Measurements from ENCODE around the gene ITGB4.
A peak's percentile ranks its signal among the peaks of the same experiment; 100 is the strongest.

Gene ITGB4

DNA sequence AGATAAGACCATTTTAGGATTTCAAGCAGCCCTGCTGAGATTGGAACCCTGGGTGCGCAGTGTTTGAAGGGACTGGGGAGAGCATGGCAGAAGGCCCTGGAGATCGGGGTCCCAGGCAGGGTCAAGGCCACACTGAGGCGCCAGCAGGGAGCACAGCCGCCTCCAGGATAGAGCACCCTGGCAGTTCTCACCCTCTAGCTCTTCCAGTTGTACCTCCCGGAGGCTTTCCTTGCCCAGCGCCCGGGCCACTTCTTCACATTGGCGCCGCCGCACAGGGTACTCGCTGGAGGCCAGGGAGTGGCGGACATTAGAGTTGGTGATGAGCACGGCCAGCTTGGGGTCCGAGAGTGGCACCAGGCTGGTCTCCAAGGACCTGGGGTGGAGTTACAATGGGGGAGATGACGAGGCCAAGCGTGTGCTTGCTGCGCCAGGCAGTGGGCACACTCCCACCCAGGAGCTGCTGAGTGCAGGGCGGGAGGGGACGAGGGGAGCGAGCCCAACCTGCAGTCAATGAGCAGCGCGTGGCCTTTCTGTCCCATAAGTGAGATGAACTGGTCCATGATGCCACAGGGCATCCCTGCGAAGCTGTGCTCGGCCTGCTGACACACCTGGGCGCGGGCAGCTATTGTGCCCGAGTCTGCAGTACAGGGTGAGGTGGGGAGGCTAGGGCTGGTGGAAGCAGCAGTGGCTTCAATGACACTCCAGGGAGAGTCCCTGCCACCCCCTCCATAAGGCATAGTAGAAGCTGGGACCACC is 41.4 kb downstream of the ITGB4 start:
- no peak overlapping the region for H3K4me3 ChIP-seq (ENCODE audit: low read length)
- TF ChIP-seq, protein P1, sequence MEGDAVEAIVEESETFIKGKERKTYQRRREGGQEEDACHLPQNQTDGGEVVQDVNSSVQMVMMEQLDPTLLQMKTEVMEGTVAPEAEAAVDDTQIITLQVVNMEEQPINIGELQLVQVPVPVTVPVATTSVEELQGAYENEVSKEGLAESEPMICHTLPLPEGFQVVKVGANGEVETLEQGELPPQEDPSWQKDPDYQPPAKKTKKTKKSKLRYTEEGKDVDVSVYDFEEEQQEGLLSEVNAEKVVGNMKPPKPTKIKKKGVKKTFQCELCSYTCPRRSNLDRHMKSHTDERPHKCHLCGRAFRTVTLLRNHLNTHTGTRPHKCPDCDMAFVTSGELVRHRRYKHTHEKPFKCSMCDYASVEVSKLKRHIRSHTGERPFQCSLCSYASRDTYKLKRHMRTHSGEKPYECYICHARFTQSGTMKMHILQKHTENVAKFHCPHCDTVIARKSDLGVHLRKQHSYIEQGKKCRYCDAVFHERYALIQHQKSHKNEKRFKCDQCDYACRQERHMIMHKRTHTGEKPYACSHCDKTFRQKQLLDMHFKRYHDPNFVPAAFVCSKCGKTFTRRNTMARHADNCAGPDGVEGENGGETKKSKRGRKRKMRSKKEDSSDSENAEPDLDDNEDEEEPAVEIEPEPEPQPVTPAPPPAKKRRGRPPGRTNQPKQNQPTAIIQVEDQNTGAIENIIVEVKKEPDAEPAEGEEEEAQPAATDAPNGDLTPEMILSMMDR (IDR thresholded peaks at IDR 0.05; ENCODE audit: insufficient read depth, low read depth, low read length, missing control alignments) = no peak
- peak; percentile 52 for DNase-seq (ENCODE audit: low read depth)

DNA sequence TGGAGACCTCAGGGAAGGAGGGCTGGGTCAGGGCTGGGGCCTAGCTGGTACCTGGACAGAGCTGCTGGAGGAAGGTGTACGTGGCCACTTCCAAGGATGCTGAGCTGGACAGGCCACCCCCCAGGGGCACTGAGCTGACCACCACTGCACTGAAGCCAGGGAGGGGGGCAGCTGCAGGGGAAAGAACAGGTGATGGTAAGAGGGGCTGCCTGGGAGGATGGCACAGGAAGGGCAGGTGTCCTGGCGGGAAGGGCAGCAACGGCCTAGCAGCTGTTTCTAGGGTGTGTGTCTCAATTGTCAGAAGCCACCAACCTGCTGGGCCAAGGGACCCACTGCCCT is 42.0 kb downstream of the ITGB4 start:
- H3K4me3 ChIP-seq (ENCODE audit: low read length) = no peak overlapping the region
- TF ChIP-seq, protein P1 (IDR thresholded peaks at IDR 0.05; ENCODE audit: insufficient read depth, low read depth, low read length, missing control alignments) = no peak
- no peak for DNase-seq (ENCODE audit: low read depth)

DNA sequence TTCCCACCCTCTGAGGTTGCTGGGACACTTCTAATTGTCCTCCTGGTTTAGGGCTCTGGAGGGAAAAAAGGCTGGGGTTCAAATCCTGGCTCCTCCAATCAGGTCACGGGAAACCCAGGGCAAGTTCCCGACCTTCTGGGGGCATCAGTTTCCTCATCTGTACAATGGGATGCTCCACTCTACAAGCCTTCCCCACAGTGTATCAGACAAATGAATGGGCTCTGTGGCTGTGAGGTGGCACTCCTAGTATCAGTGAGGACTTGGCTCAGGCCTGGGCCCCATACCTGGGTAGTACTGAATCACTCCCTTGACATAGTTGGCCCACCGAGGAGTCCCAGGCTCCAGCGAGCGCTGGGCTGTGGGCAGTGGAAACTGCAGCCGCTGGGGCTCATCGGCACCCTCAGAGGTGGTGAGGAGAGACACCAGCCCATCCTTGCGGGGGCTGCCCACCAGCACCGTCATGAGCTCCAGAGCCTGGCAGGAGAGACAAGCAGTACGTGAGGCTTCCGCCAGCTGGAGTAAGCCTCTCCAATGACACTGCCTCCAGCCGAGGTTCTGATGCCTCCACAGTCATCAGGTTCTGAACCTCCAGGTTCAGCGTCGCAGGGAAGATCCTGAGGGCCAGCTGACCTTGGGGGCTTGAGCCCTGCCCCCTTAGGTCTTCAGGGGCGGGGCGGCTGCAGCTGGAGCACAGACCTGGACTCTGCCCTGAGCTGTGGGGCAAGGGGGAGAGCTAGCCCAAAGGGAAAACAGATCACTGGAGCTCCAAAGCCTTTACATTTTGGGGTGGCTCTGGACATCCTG is 42.6 kb downstream of the ITGB4 start:
- peak overlapping the region; percentile 45 for H3K4me3 ChIP-seq (ENCODE audit: low read length)
- DNase-seq (ENCODE audit: low read depth) = no peak
- TF ChIP-seq, protein P1 (IDR thresholded peaks at IDR 0.05; ENCODE audit: insufficient read depth, low read depth, low read length, missing control alignments) = no peak

DNA sequence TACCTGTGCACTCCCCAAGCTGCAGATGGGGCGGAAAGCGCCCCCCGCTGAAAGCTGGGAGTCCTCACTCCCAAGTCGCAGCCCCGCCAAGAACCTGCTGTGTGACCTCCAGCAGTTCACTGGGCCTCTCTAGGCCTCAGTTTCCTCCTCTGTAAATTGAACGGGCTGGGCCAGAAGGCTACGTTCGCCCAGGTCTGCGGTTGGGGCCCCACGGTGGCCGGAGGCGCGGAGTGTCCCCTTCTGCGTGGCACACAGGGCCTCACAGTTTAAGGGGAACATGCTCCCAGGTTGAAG is 43.1 kb downstream of the ITGB4 start:
- no peak for DNase-seq (ENCODE audit: low read depth)
- H3K4me3 ChIP-seq (ENCODE audit: low read length) = peak overlapping the region; percentile 45
- TF ChIP-seq, protein P1 (IDR thresholded peaks at IDR 0.05; ENCODE audit: insufficient read depth, low read depth, low read length, missing control alignments) = no peak

DNA sequence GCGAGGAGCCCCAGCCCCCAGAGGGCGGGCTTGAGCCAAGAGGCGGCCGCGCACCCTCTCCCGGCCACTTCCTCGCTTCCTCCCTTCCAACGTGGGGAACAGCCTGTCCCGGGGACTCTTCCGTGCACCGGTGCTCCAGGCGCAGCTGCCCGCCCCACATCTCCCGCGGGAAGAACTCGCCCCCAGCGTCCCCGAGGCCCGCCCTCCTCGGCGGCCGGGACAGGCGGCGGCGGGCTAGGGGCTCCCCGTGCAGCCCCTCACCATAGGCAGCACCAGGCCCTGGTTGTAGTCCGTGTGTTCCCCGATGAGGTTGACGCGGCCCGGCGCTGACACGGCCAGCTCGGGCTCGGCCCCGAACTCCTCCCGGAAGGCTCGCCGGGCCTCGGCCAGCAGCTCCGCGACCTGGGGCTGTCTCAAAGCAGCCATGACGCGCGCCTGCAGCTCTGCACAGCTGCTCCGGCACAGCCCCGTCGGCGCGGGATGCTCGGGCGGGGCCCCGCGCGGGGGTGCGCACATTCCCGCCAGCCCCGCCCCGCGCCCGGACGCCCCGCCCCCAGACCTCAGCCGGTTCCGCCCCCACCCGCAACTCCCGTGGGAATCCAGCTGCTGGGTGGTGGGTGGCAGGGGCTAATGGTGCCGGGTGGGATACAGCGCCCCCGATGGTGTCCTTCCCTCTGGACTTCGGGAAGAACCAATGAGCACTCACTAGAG is 43.6 kb downstream of the ITGB4 start, which contains the start of gene GALK1:
Gene GALK1, minus strand, starts transcription at position 482 of the 711 bp plus-strand sequence. Its CDS starts 56 bp downstream, at position 426.
- peak; percentile 78 for DNase-seq (ENCODE audit: low read depth)
- TF ChIP-seq, protein P1 (IDR thresholded peaks at IDR 0.05; ENCODE audit: insufficient read depth, low read depth, low read length, missing control alignments) = peak; percentile 62
- H3K4me3 ChIP-seq (ENCODE audit: low read length) = peak within 1 kb of the TSS; percentile 45

DNA sequence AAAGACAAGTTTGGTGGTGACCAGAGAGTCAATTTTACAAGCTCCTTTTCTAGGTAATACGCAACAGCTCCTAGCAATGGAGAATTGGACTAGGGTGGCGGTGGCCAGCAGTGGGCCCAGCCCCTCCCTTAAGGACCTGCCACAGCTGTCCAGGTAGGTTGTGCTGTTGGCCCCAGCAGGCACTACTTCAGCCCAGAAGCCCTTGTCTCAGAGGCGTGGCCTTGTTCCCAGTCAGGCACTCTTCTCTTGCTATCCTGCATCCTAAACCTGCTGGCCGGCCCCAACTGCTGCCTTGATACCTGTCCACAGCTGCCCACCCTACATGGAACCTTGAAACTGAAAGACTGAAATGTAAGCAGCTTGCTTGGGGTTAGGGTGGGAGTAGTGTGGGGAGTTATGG is 44.7 kb downstream of the ITGB4 start:
- TF ChIP-seq, protein P1 (IDR thresholded peaks at IDR 0.05; ENCODE audit: insufficient read depth, low read depth, low read length, missing control alignments) = no peak
- no peak for DNase-seq (ENCODE audit: low read depth)
- H3K4me3 ChIP-seq (ENCODE audit: low read length) = no peak overlapping the region

All from epithelial cell of esophagus (primary cell).